ENCODE data around the gene NCAPD2. TPM values are rescaled to one million over a fixed set of nuclear protein-coding genes. Genes with fewer than 3 reads are reported as not detected.

NCAPD2 gene
- total RNA-seq, 1 experiment from 2014 or later, result 266 TPM

GRCh38 chr12:6560501-6561205, 66.8 kb downstream of the NCAPD2 start:
- no peaks in the 10 kb centered on the region for H3K9me2 ChIP-seq (ENCODE audit: insufficient read depth)
- H4K20me1 ChIP-seq (ENCODE audit: insufficient read depth), result peaks cover 46% of the 10 kb centered on the region
- no peaks in the 10 kb centered on the region for H3K4me1 ChIP-seq (replicated peaks; ENCODE audit: insufficient read depth)
- no peaks in the 10 kb centered on the region for H3K27me3 ChIP-seq (ENCODE audit: insufficient read depth, low read depth)
- BruUV-seq (replicated peaks), result no TSS peak
- peaks cover 75% of the 10 kb centered on the region; the same call in 1 of the 2 replicates for H3F3A ChIP-seq (ENCODE audit: insufficient read depth, low read depth)
- no peak for TF ChIP-seq CTCF (conservative IDR thresholded peaks at IDR 0.05)
- CTCF ChIA-PET, result no interaction called here
- no peaks in the 10 kb centered on the region for H3K9me3 ChIP-seq (ENCODE audit: insufficient read depth, low read depth)
- peaks cover 68% of the 10 kb centered on the region for H3K36me3 ChIP-seq (ENCODE audit: low read depth)
- H3K27ac ChIP-seq, result no peak overlapping the region
- intact Hi-C loops (cut with micrococcal nuclease; ENCODE audit: unreplicated experiment), result no loop called here
- no peak overlapping the region for H3K4me3 ChIP-seq
- POLR2A ChIA-PET (ENCODE audit: unreplicated experiment), result interaction anchor here (0.5 kb wide), 1 partner anchor 23 kb away, joined by 3 read pairs; no protein-coding TSS in a partner anchor
- no peak overlapping the region for H2AFZ ChIP-seq
- no peak for DNase-seq
- H3K79me2 ChIP-seq (ENCODE audit: low read depth), result peaks cover 31% of the 10 kb centered on the region
- H3K4me2 ChIP-seq, result no peak overlapping the region

- POLR2A ChIA-PET (ENCODE audit: unreplicated experiment), result no interaction called here
- no TSS peak for BruUV-seq (replicated peaks)
Observed at GRCh38 chr12:6562881-6563280, 69.0 kb downstream of the NCAPD2 start.

GRCh38 chr12:6563448-6564050, 69.6 kb downstream of the NCAPD2 start:
- ChIA-PET CTCF (interaction anchor here (0.6 to 0.7 kb wide), 3 partner anchors 96 to 289 kb away, joined by 3 read pairs; no protein-coding TSS in a partner anchor), POLR2A (ENCODE audit: unreplicated experiment) (no interaction called here)
- no peak overlapping the region for H3K4me2 ChIP-seq
- DNase-seq, result peak; percentile 33 to 53
- BruUV-seq (replicated peaks), result no TSS peak
- TF ChIP-seq EZH2 (IDR thresholded peaks at IDR 0.05; ENCODE audit: low read depth), result no peak
- peak; percentile 94 for TF ChIP-seq CTCF (conservative IDR thresholded peaks at IDR 0.05)
- H3K4me3 ChIP-seq, result no peak overlapping the region
- H3K36me3 ChIP-seq (ENCODE audit: low read depth), result peaks cover 65% of the 10 kb centered on the region
- H3K27me3 ChIP-seq (ENCODE audit: insufficient read depth, low read depth), result no peaks in the 10 kb centered on the region
- peaks cover 55% of the 10 kb centered on the region for H3K79me2 ChIP-seq (ENCODE audit: low read depth)
- peaks cover 32% of the 10 kb centered on the region for H4K20me1 ChIP-seq (ENCODE audit: insufficient read depth)
- no peak overlapping the region for H2AFZ ChIP-seq
- no peaks in the 10 kb centered on the region for H3K9me3 ChIP-seq (ENCODE audit: insufficient read depth, low read depth)
- no peak overlapping the region for H3K27ac ChIP-seq
- H3F3A ChIP-seq (ENCODE audit: insufficient read depth, low read depth), result peaks cover 84% of the 10 kb centered on the region
- H3K4me1 ChIP-seq (replicated peaks; ENCODE audit: insufficient read depth), result peaks cover 6% of the 10 kb centered on the region; the same call in 1 of the 2 replicates
- intact Hi-C loops (cut with micrococcal nuclease; ENCODE audit: unreplicated experiment), result no loop called here
- H3K9me2 ChIP-seq (ENCODE audit: insufficient read depth), result no peaks in the 10 kb centered on the region

More at GRCh38 chr12:6562881-6563280, 69.0 kb downstream of the NCAPD2 start:
- H3K4me1 ChIP-seq (replicated peaks; ENCODE audit: insufficient read depth), result peaks cover 6% of the 10 kb centered on the region; the same call in 1 of the 2 replicates
- H3K9me2 ChIP-seq (ENCODE audit: insufficient read depth), result no peaks in the 10 kb centered on the region
- TF ChIP-seq CTCF (conservative IDR thresholded peaks at IDR 0.05) (no peak), EZH2 (IDR thresholded peaks at IDR 0.05; ENCODE audit: low read depth) (no peak)
- H3K9me3 ChIP-seq (ENCODE audit: insufficient read depth, low read depth), result no peaks in the 10 kb centered on the region
- H3K27me3 ChIP-seq (ENCODE audit: insufficient read depth, low read depth), result no peaks in the 10 kb centered on the region
- CTCF ChIA-PET, result interaction anchor here (1.0 kb wide), 1 partner anchor 122 kb away, joined by 3 read pairs; no protein-coding TSS in a partner anchor
- no peak overlapping the region for H3K4me2 ChIP-seq
- peak in 1 of 2 experiments; percentile 33 for DNase-seq
- H3F3A ChIP-seq (ENCODE audit: insufficient read depth, low read depth), result peaks cover 86% of the 10 kb centered on the region; the same call in 1 of the 2 replicates
- H3K36me3 ChIP-seq (ENCODE audit: low read depth), result peaks cover 67% of the 10 kb centered on the region
- no peak overlapping the region for H3K27ac ChIP-seq
- peaks cover 53% of the 10 kb centered on the region for H3K79me2 ChIP-seq (ENCODE audit: low read depth)
- H3K4me3 ChIP-seq, result no peak overlapping the region
- intact Hi-C loops (cut with micrococcal nuclease; ENCODE audit: unreplicated experiment), result no loop called here
- H4K20me1 ChIP-seq (ENCODE audit: insufficient read depth), result peaks cover 36% of the 10 kb centered on the region
- H2AFZ ChIP-seq, result no peak overlapping the region
